Measurements from ENCODE around the gene RNASEH2A. TPM values are rescaled to one million over a fixed set of nuclear protein-coding genes. Genes with fewer than 3 reads are reported as not detected.
A peak's percentile ranks its signal among the peaks of the same experiment; 100 is the strongest.

Gene RNASEH2A
- total and polyA plus RNA-seq, 2 of the 13 experiments (the other 11 are each of a cell fraction or from before 2014, with no cell fraction given), result 25.1 to 35.8 TPM

- Histone ChIP-seq H3K4me1 (ENCODE audit: insufficient read depth, low read length) (peaks cover 54% of the 10 kb centered on the region), H4K20me1 (ENCODE audit: insufficient read depth, low read length) (no peaks in the 10 kb centered on the region), H3K36me3 (replicated peaks in 1 of 2; ENCODE audit: control insufficient read depth in 1 of 2, insufficient read depth in 2 of 2, low read length in 2 of 2) (0 out of 5 replicates have a peak, but pooled peaks cover 0 to 1% of the 10 kb centered on the region in 2 experiments), H3K4me2 (ENCODE audit: low read depth, low read length) (peak overlapping the region; percentile 99), H3K27me3 (ENCODE audit: control insufficient read depth in 1 of 2, insufficient read depth in 2 of 2, low read length in 2 of 2) (no peaks in the 10 kb centered on the region), H3K9ac (ENCODE audit: insufficient read depth, low read depth, low read length) (peak overlapping the region; percentile 89), H3K27ac (ENCODE audit: extremely low read length, insufficient read depth, low read length) (peak overlapping the region; percentile 81), H3K9me3 (ENCODE audit: low read length) (no peaks in the 10 kb centered on the region), H3K79me2 (ENCODE audit: insufficient read depth, low read length) (peaks cover 8% of the 10 kb centered on the region), H3K4me3 (replicated peaks in 1 of 3; ENCODE audit: insufficient read depth in 1 of 3, low read depth in 2 of 3, low read length in 3 of 3) (peak overlapping the region; percentile 77 to 87 (median 78)), H2AFZ (ENCODE audit: low read length) (no peak overlapping the region)
- intact Hi-C loops (cut with micrococcal nuclease; ENCODE audit: unreplicated experiment), result no loop called here
- DNase-seq (ENCODE audit: low spot score) (peak; percentile 46), FAIRE-seq (no peak), ATAC-seq (no peak; the same call in 2 of the 3 replicates)
- 1% methylated on average over 15 of the region's 84 CpGs for WGBS (ENCODE audit: low lambda C conversion rate)
- POLR2A ChIA-PET, result interaction anchor here (0.8 to 3.9 kb wide), 15 partner anchors 9 to 123 kb away, joined by 3 to 124 read pairs (median 14); partner anchors contain the start of genes DHPS, GCDH, GET3 and HOOK2
- CTCF ChIA-PET (ENCODE audit: low intra/inter-chr PET ratio, low total read pairs), result interaction anchor here (0.7 kb wide), 1 partner anchor 14 kb away, joined by 3 read pairs; no protein-coding TSS in a partner anchor
- in situ Hi-C loops (cut with HindIII; ENCODE audit: extremely low pct_ligation_motif_present, low pct_unique_long_range_greater_than_20kb), result no loop called here
- no TSS peak for BruUV-seq (replicated peaks)
- TF ChIP-seq ARID4A (CRISPR knock-in tag; IDR thresholded peaks at IDR 0.05; ENCODE audit: borderline replicate concordance), result peak; percentile 86
- 0 out of 2 replicates have a peak, but pooled peaks have one; percentile 35 for TF ChIP-seq NCOA5 (CRISPR knock-in tag; IDR thresholded peaks at IDR 0.05)
- TF ChIP-seq BATF2 (CRISPR knock-in tag; IDR thresholded peaks at IDR 0.05), result no peak
- TF ChIP-seq, protein P1, sequence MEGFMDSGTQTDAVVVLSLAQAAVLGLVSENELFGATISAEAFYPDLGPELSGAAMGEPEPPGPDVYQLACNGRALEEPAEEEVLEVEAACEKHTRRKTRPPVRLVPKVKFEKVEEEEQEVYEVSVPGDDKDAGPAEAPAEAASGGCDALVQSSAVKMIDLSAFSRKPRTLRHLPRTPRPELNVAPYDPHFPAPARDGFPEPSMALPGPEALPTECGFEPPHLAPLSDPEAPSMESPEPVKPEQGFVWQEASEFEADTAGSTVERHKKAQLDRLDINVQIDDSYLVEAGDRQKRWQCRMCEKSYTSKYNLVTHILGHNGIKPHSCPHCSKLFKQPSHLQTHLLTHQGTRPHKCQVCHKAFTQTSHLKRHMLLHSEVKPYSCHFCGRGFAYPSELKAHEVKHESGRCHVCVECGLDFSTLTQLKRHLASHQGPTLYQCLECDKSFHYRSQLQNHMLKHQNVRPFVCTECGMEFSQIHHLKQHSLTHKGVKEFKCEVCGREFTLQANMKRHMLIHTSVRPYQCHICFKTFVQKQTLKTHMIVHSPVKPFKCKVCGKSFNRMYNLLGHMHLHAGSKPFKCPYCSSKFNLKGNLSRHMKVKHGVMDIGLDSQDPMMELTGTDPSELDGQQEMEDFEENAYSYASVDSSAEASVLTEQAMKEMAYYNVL (CRISPR knock-in tag; IDR thresholded peaks at IDR 0.05; ENCODE audit: borderline replicate concordance), result peak; percentile 22; the same call in 1 of the 2 replicates
- peak; percentile 66 for TF ChIP-seq ERF (CRISPR knock-in tag; IDR thresholded peaks at IDR 0.05)
- no peak for TF ChIP-seq ZNF737 (CRISPR knock-in tag; IDR thresholded peaks at IDR 0.05; ENCODE audit: borderline replicate concordance)
- TF ChIP-seq PTBP1 (IDR thresholded peaks at IDR 0.05; ENCODE audit: low read depth, low read length, poor library complexity, severe bottlenecking), result no peak
- no peak for TF ChIP-seq KMT2B (CRISPR knock-in tag; IDR thresholded peaks at IDR 0.05)
- TF ChIP-seq, protein P2, sequence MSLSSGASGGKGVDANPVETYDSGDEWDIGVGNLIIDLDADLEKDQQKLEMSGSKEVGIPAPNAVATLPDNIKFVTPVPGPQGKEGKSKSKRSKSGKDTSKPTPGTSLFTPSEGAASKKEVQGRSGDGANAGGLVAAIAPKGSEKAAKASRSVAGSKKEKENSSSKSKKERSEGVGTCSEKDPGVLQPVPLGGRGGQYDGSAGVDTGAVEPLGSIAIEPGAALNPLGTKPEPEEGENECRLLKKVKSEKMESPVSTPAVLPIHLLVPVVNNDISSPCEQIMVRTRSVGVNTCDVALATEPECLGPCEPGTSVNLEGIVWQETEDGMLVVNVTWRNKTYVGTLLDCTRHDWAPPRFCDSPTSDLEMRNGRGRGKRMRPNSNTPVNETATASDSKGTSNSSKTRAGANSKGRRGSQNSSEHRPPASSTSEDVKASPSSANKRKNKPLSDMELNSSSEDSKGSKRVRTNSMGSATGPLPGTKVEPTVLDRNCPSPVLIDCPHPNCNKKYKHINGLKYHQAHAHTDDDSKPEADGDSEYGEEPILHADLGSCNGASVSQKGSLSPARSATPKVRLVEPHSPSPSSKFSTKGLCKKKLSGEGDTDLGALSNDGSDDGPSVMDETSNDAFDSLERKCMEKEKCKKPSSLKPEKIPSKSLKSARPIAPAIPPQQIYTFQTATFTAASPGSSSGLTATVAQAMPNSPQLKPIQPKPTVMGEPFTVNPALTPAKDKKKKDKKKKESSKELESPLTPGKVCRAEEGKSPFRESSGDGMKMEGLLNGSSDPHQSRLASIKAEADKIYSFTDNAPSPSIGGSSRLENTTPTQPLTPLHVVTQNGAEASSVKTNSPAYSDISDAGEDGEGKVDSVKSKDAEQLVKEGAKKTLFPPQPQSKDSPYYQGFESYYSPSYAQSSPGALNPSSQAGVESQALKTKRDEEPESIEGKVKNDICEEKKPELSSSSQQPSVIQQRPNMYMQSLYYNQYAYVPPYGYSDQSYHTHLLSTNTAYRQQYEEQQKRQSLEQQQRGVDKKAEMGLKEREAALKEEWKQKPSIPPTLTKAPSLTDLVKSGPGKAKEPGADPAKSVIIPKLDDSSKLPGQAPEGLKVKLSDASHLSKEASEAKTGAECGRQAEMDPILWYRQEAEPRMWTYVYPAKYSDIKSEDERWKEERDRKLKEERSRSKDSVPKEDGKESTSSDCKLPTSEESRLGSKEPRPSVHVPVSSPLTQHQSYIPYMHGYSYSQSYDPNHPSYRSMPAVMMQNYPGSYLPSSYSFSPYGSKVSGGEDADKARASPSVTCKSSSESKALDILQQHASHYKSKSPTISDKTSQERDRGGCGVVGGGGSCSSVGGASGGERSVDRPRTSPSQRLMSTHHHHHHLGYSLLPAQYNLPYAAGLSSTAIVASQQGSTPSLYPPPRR (CRISPR knock-in tag; IDR thresholded peaks at IDR 0.05; ENCODE audit: borderline replicate concordance), result no peak
- no peak for TF ChIP-seq FOSL1 (CRISPR knock-in tag; IDR thresholded peaks at IDR 0.05; ENCODE audit: borderline replicate concordance)
Measured at GRCh38 chr19:12792051-12792852, 14.1 kb upstream of the RNASEH2A start.
